ENCODE measurements around the gene ATXN1. TPM values are rescaled to one million over a fixed set of nuclear protein-coding genes. Genes with fewer than 3 reads are reported as not detected.
"Not testable (repeated sequence)": the region's sequence is repeated elsewhere in the genome, so short reads cannot be mapped to it uniquely, and the experiment has no call there.

The ATXN1 gene
- total RNA-seq, 4 donors from 2014 or later, result 24.9 to 48.0 (median 36.8) TPM

DNA sequence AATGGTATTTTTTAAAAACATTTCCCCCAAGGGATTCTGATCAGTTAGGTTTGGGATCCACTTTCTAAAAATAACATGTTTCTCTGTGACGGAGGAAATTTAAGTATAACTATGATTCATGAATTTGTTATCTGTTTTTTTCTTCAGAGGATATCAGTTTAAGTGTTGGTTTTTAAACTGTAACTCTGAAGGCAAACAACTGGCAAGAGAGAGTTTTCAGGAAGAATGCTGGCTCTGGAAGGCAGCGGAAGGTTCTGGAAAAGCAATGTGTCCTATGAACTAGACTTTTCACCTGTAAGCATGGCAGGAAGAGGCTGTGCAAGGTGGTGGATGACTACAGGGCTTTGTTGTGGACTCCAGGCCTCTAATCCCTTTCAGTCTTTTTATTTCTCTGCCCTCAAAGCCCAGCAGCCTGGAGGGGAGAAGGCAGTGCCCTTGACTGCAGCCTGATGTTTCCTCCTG is 369.8 kb downstream of the ATXN1 start:
- peaks cover 0 to 5% (median 0%) of the 10 kb centered on the region in 4 donors for H3K4me1 ChIP-seq
- no peaks in the 10 kb centered on the region for H3K36me3 ChIP-seq
- WGBS, 2 donors, result 70 to 88% methylated on average over 2 of the region's 2 CpGs
- no peak for DNase-seq (ENCODE audit: low spot score in 2 of 2)
- no peak overlapping the region for H3K4me3 ChIP-seq
- H3K9me3 ChIP-seq, result no peaks in the 10 kb centered on the region
- H3K27me3 ChIP-seq, result no peaks in the 10 kb centered on the region
- TF ChIP-seq EP300 (IDR thresholded peaks at IDR 0.05) (no peak), POLR2A (IDR thresholded peaks at IDR 0.05) (no peak)
- TF ChIP-seq, protein P1, sequence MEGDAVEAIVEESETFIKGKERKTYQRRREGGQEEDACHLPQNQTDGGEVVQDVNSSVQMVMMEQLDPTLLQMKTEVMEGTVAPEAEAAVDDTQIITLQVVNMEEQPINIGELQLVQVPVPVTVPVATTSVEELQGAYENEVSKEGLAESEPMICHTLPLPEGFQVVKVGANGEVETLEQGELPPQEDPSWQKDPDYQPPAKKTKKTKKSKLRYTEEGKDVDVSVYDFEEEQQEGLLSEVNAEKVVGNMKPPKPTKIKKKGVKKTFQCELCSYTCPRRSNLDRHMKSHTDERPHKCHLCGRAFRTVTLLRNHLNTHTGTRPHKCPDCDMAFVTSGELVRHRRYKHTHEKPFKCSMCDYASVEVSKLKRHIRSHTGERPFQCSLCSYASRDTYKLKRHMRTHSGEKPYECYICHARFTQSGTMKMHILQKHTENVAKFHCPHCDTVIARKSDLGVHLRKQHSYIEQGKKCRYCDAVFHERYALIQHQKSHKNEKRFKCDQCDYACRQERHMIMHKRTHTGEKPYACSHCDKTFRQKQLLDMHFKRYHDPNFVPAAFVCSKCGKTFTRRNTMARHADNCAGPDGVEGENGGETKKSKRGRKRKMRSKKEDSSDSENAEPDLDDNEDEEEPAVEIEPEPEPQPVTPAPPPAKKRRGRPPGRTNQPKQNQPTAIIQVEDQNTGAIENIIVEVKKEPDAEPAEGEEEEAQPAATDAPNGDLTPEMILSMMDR (IDR thresholded peaks at IDR 0.05), result no peak
- H3K27ac ChIP-seq, result peak overlapping the region in 1 of 4 donors; percentile 31

DNA sequence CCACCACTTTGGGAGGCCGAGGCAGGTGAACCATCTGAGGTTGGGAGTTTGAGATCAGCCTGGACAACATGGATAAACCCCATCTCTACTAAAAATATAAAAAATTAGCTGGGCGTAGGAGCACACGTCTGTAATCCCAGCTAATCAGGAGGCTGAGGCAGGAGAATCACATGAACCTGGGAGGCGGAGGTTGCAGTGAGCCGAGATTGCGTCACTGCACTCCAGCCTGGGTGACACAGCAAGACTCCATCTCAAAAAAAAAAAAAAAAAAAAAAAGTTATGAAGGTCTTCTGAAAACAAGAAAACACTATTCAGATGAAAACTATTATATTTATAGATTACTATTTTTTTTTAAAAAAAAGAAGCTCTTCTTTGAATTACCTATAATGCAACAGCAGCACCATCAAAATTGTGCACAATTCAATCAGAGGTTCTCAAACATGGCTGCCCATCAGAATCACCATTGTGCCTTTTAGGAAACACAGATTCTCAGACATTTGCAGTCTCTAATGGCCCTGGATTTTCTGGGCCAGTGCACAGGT is 370.3 kb downstream of the ATXN1 start:
- not testable (repeated sequence) for H3K9me3 ChIP-seq; H3K4me1 ChIP-seq; H3K27ac ChIP-seq; H3K36me3 ChIP-seq; DNase-seq (ENCODE audit: low spot score in 2 of 2); H3K27me3 ChIP-seq; H3K4me3 ChIP-seq
- 95 to 98% methylated on average over 6 of the region's 6 CpGs for WGBS, 2 donors

DNA sequence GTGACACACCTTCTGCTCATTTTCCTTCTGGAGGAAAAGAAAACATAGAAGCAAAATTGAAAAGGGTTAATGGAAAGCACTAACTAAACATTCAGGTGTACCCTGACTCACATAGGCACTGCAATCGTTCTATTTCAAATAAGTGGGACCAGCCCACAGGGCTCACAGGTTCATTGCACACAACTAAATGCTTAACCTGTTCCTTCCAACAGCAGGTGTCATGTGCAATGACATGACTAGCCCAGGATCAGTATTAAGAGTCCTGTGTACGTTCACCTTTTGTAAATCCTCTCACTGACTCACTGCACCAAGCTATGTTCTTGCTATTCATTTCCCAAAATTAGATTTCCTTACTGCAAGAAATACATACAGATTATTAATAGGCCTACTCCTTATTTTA is 371.6 kb downstream of the ATXN1 start:
- Histone ChIP-seq H3K9me3 (no peaks in the 10 kb centered on the region), H3K4me1 (peaks cover 0 to 5% (median 0%) of the 10 kb centered on the region in 4 donors), H3K27ac (no peak overlapping the region), H3K4me3 (no peak overlapping the region), H3K36me3 (no peaks in the 10 kb centered on the region), H3K27me3 (no peaks in the 10 kb centered on the region)
- TF ChIP-seq EP300 (IDR thresholded peaks at IDR 0.05), result no peak
- TF ChIP-seq, protein P1 (IDR thresholded peaks at IDR 0.05), result no peak
- TF ChIP-seq POLR2A (IDR thresholded peaks at IDR 0.05), result no peak
- WGBS, 2 donors, result 86 to 92% methylated on average over 2 of the region's 2 CpGs
- no peak for DNase-seq (ENCODE audit: low spot score in 2 of 2)

GRCh38 chr6:16388488-16388887 is 372.8 kb downstream of the ATXN1 start:
- Histone ChIP-seq H3K36me3 (no peaks in the 10 kb centered on the region), H3K27me3 (no peaks in the 10 kb centered on the region), H3K9me3 (no peaks in the 10 kb centered on the region), H3K4me3 (no peak overlapping the region), H3K4me1 (peaks cover 0 to 5% (median 0%) of the 10 kb centered on the region in 4 donors), H3K27ac (no peak overlapping the region)
- DNase-seq (ENCODE audit: low spot score in 2 of 2), result no peak
- TF ChIP-seq, protein P1 (IDR thresholded peaks at IDR 0.05), result no peak
- TF ChIP-seq POLR2A (IDR thresholded peaks at IDR 0.05) (no peak), EP300 (IDR thresholded peaks at IDR 0.05) (no peak)
- 50 to 52% methylated on average over 1 of the region's 1 CpG for WGBS, 2 donors

GRCh38 chr6:16386057-16386456 is 375.2 kb downstream of the ATXN1 start:
- Histone ChIP-seq H3K27me3 (no peaks in the 10 kb centered on the region), H3K27ac (no peak overlapping the region), H3K9me3 (no peaks in the 10 kb centered on the region), H3K4me3 (no peak overlapping the region), H3K4me1 (peaks cover 0 to 5% (median 0%) of the 10 kb centered on the region in 4 donors), H3K36me3 (no peaks in the 10 kb centered on the region)
- DNase-seq (ENCODE audit: low spot score in 2 of 2), result no peak
- TF ChIP-seq EP300 (IDR thresholded peaks at IDR 0.05) (no peak), POLR2A (IDR thresholded peaks at IDR 0.05) (no peak)
- TF ChIP-seq, protein P1 (IDR thresholded peaks at IDR 0.05), result no peak
- WGBS, 2 donors, result 88 to 92% methylated on average over 5 of the region's 5 CpGs
